ENCODE results near the gene NLRP7.
"Not testable (repeated sequence)": the region's sequence is repeated elsewhere in the genome, so short reads cannot be mapped to it uniquely, and the experiment has no call there.

Gene NLRP7

DNA sequence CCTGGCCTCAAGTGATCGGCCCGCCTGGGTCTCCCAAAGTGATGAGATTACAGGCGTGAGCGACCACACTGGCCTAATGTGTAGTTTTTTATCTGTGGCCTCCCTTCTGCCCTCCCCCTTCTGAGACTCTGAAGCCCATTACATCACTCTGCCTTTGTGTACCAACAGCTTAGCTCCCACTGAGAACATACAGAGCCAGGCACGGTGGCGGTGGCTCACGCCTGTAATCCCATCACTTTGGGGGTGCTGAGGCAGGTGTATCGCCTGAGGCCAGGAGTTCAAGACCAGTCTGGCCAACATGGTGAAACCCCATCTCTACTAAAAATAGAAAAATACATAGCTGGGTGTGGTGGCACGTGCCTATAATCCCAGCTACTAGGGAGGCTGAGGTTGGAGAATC lies 28.8 kb downstream of the NLRP7 start:
- DNase-seq, result no peak

DNA sequence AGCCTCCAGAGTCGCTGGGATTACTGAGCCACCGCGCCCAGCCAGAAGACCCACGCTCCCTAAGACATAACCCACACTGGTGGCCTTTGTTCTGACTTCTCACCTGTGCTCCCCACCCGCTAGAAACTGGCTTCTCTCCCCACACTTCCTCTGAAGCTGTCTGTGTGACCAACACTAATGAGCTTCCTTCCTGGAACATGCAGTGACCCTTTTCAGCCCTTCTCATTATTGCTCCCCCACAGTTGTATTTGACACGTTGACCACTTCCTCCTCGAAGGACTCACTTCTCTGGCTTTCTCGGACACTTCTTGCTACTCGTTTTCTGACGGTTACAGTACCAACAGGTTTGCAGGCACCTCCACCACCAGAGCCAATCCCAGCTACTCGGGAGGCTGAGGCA lies 30.5 kb downstream of the NLRP7 start:
- no peak for DNase-seq

DNA sequence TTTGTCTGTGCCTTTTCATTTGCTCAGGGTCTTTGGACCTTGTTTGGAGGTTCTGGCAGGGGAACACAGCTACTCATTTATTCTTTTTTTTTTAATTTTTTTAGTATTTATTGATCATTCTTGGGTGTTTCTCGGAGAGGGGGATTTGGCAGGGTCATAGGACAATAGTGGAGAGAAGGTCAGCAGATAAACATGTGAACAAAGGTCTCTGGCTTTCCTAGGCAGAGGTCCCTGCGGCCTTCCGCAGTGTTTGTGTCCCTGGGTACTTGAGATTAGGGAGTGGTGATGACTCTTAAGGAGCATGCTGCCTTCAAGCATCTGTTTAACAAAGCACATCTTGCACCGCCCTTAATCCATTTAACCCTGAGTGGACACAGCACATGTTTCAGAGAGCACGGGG lies 39.4 kb downstream of the NLRP7 start:
- DNase-seq, result not testable (repeated sequence)

DNA sequence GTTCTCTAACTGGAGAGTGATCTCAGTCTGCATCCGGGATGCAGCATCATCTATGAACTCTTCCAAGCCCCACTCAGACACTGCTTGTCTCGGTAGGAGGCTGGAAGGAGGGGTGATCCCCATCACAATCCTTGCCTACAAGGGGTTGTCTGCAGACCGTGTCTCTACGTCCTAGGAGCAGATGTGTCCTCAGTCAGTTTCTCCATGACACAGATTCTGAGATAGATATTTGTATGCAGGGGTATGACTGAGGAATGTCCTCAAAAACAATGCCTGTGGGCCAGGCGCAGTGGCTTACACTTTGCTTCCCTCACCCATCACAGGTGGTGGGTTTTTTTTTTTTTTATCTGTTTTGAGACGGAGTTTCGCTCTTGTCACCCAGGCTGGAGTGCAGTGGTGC lies 40.5 kb downstream of the NLRP7 start:
- no peak for DNase-seq

DNA sequence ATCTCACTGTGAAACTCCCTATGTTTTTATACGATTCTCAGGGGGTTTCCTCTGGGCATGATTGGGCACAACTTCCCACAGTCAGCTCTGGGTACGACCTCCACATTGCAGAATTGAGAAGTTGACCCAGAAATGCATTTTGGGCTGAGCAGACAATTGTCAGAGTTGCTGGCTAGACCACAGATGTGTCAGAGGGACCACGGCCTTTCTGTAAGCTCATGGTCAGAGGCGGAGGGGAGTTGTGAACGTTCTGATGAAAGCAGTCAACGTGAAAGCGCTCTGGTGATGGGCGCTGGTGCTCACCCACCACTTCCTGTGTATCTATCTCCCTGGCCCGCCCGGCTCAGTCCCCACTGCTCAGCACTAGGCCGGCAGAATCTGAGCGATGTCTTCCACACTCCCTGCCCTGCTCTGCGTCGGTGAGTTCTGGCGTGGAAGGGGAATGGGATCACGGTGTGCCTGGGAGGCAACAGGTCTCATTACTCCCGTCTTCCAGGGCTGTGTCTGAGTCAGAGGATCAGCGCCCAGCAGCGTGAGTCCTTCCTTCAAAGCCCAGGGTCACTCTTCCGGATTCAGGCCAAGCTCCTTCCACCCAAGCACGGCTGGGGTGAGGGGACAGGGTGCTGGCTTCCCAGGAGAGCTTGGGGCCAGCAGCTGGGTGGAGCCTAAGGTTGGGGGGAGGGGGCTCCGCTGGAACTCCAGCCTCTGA lies 41.4 kb downstream of the NLRP7 start, which contains the start of gene NCR1:
TSS of gene NCR1 (plus strand) at position 346 of the 709 bp plus-strand sequence. CDS start at position 386, 40 bp downstream.
- no peak for DNase-seq

- no peak for DNase-seq
Measured at GRCh38 chr19:54905421-54905802, 41.9 kb downstream of the NLRP7 start.

GRCh38 chr19:54904261-54904660 lies 43.1 kb downstream of the NLRP7 start:
- not testable (repeated sequence) for DNase-seq

DNA sequence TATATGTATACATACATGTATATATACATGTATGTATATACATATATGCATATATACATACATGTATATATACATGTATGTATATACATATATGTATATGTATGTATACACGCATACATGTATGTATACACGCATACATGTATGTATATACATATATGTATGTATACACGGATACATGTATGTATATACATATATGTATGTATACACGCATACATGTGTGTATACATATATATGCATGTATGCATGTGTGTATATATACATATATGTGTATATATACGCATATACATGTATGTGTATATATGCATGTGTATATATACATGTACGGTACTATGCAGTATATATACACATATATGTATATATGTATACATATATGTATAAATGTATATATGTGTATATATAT lies 44.0 kb downstream of the NLRP7 start:
- no peak for DNase-seq

DNA sequence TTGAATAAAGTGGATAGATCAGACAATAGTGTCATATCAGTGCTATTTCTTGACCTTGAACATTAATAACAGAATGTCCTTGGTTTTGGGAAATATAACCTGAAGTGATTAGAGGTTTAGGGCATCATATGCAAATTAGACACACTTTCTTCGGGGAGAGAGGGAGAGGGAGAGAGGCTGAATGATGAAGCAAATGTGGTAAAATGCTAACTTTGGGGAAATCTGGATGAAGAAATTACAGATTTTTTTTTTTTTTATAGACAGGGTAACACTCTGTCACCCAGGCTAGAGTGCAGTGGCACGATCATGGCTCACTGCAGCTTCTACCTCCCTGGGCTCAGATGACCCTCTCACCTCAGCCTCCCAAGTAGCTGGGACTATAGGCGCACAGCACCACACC lies 45.3 kb downstream of the NLRP7 start:
- no peak for DNase-seq

GRCh38 chr19:54901153-54901552 lies 46.2 kb downstream of the NLRP7 start:
- DNase-seq, result not testable (repeated sequence)

GRCh38 chr19:54899646-54900045 lies 47.7 kb downstream of the NLRP7 start:
- DNase-seq, result not testable (repeated sequence)

GRCh38 chr19:54898685-54899084 lies 48.6 kb downstream of the NLRP7 start:
- not testable (repeated sequence) for DNase-seq

DNA sequence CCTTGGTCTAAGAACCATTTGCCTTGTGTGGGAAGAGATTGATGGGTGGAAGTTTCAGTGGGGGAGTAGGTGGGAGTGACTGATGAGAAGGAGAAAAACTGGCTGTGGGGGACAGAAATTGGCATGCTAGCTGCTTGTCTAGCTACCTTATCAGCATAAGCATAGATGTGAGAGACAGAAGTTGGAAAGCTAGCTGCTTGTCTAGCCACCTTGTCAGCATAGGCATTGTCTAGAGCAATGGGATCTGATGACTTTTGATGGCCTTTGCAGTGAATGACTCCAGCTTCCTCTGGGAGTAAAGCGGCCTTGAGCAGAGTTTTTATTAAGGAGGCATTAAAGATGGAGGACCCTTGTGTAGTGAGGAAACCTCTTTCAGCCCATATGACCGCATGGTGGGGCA lies 51.3 kb downstream of the NLRP7 start:
- DNase-seq, result no peak

GRCh38 chr19:54894106-54894505 lies 53.2 kb downstream of the NLRP7 start:
- DNase-seq, result not testable (repeated sequence)

GRCh38 chr19:54893406-54893805 lies 53.9 kb downstream of the NLRP7 start:
- no peak for DNase-seq

GRCh38 chr19:54889566-54889965 lies 57.8 kb downstream of the NLRP7 start:
- no peak for DNase-seq

- no peak for DNase-seq
Measured at GRCh38 chr19:54888239-54888638, 59.1 kb downstream of the NLRP7 start.

- DNase-seq, result no peak
Measured at GRCh38 chr19:54883228-54883627, 64.1 kb downstream of the NLRP7 start.

GRCh38 chr19:54882758-54883157 lies 64.6 kb downstream of the NLRP7 start:
- no peak for DNase-seq

DNA sequence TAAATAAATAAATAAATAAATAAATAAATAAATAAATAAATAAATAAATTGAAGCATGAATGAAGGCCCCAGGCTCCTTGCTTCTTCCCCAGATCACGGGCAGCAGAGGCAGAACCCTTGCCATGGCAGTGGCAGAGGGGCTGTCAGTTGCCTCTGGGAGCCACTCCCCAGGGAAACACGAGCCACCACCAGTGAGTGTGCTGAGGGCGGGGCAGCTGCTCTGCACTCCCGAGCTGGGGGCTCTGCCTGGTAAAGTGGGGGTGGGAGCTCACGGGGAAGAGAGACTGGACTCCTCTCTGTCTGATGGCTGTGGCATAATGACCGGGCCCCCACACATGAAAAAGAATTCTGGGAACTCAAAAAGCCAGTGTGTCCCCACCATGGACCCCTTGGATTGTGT lies 65.4 kb downstream of the NLRP7 start:
- DNase-seq, result no peak

DNA sequence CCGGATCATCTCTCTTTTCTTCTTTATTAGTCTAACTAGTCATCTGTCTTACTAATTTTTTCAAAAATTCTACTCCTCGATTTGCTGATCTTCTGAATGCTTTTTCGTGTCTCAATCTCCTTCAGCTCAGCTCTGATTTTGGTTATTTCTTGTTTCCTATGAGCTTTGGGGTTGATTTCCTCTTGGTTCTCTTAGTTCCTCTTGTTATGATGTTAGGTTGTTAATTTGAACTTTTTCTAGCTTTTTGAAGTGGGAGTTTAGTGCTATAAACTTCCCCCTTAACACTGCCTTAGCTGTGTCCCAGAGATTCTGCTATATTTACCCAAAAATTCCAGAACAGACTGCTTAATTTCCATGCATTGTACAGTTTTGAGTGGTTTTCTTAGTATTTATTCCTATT lies 69.9 kb downstream of the NLRP7 start:
- no peak for DNase-seq

GRCh38 chr19:54875506-54875905 lies 71.8 kb downstream of the NLRP7 start:
- DNase-seq, result no peak

DNA sequence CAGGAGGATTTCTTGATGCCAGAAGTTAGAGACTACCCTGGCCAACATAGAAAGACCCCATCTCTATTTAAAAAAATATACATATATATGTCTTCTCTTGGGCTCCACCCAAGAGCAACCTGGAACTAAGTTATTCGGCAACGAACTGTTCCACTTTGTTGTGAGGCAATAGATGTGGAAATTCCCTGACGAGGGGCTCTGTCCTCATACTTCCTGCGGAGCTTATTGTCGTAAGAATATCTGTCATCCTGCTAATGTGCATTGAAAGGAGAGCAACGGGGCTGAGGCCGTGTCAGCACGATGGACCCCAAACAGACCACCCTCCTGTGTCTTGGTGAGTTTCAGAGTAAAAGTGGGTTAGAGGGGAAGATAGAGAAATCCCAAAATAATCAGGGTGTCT lies 73.3 kb downstream of the NLRP7 start, which contains the start of gene FCAR:
TSS of gene FCAR (plus strand) at position 246 of the 400 bp plus-strand sequence. CDS start at position 301, 55 bp downstream.
- DNase-seq, result no peak

Measured in HCEC 1CT (cell line).